Breast epithelium (tissue), 4 donors: Measurements from ENCODE around the gene LHFPL3. TPM values are rescaled to one million over a fixed set of nuclear protein-coding genes. Genes with fewer than 3 reads are reported as not detected.
"Not testable (repeated sequence)": the region's sequence is repeated elsewhere in the genome, so short reads cannot be mapped to it uniquely, and the experiment has no call there.

ENCODE experiments used
- DNase-seq, 2 donors: peaks; one replicate each; pipeline ENCODE4 v3.0.0-alpha.2; 2019; ENCODE audit warnings: low spot score in 2 of 2
- H3K27ac ChIP-seq, 2 donors: fragments of 200-600 bp; sonication (generic) in 1 of 2; one replicate each; pipeline ENCODE4 v1.5.1; 2016 to 2019; ENCODE audit warnings: mild to moderate bottlenecking in 1 of 2
- H3K27me3 ChIP-seq, 2 donors: fragments of 200-600 bp; sonication (generic) in 1 of 2; one replicate each; pipeline versions ENCODE4 v1.5.1 to v1.6.0; 2017 to 2019; ENCODE audit warnings: control low read depth in 1 of 2, mild to moderate bottlenecking in 1 of 2
- H3K36me3 ChIP-seq: fragments of 200-600 bp; one replicate; pipeline ENCODE4 v1.5.1; 2019
- H3K4me1 ChIP-seq, 2 donors: fragments of 200-600 bp; sonication (generic); one replicate each; pipeline ENCODE4 v1.5.1; 2016 to 2019; ENCODE audit warnings: control low read depth in 1 of 2
- H3K4me3 ChIP-seq, 3 donors: fragments of 200-600 bp; sonication (generic); 1 replicate in 2 of 3; 2 replicates in 1 of 3; pipeline ENCODE4 v1.5.1; 2016 to 2019; ENCODE audit warnings: mild to moderate bottlenecking in 3 of 3, moderate library complexity in 2 of 3
- H3K9me3 ChIP-seq, 2 donors: fragments of 200-600 bp; sonication (generic) in 1 of 2; one replicate each; pipeline ENCODE4 v1.5.1; 2016 to 2019; ENCODE audit warnings: control low read depth in 1 of 2
- POLR2A ChIP-seq: fragments of 450-650 bp; IDR thresholded peaks from one replicate; pipeline ENCODE4 v1.6.1; 2016; ENCODE audit warnings: antibody characterized with exemption, mild to moderate bottlenecking, moderate library complexity
- POLR2AphosphoS5 ChIP-seq, 3 donors: sonication (generic); formaldehyde crosslinking; IDR thresholded peaks; one replicate each; pipeline ENCODE4 v1.6.1; 2017; ENCODE audit warnings: antibody characterized with exemption in 3 of 3
- intact Hi-C: fragments of 100-400 bp; cut with DNase I; formaldehyde crosslinking; loops from one replicate; pipeline ENCODE4 v1.15.1; 2023; ENCODE audit warnings: low total_unique reads
- total RNA-seq, 3 donors: library from RNA; depleted of rRNA; stranded (reverse); fragments of >200 nt; gene quantifications; one replicate each; pipeline ENCODE4 v1.1.0, GENCODE V29; 2016
- TF ChIP-seq, protein P1 (sequence below), 3 donors: fragments of 450-650 bp; IDR thresholded peaks; one replicate each; pipeline ENCODE4 v1.5.1; 2016 to 2017; ENCODE audit warnings: antibody characterized with exemption in 3 of 3, mild to moderate bottlenecking in 3 of 3, moderate library complexity in 3 of 3

The LHFPL3 gene
- total RNA-seq, 3 donors from 2014 or later: not detected

DNA sequence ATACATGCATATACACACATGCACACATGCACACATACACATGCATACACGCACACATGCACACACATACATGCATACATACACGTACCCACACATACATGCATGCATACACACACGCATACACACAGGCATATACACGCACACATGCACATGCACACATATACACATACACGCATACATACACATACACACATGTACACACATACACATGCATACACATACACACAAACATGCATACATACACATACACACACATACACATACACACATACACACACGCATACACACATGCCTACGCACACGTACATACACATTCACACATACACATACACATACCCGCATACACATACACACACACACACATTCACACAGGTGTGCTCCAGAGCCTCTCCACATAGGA, 604.6 kb downstream of the LHFPL3 start:
- Histone ChIP-seq H3K27me3 (no peaks in the 10 kb centered on the region), H3K27ac (no peak overlapping the region), H3K36me3 (no peaks in the 10 kb centered on the region), H3K9me3 (no peaks in the 10 kb centered on the region), H3K4me1 (no peaks in the 10 kb centered on the region), H3K4me3 (no peak overlapping the region)
- TF ChIP-seq POLR2A (no peak), POLR2AphosphoS5 (IDR thresholded peaks at IDR 0.05) (no peak)
- TF ChIP-seq, protein P1, sequence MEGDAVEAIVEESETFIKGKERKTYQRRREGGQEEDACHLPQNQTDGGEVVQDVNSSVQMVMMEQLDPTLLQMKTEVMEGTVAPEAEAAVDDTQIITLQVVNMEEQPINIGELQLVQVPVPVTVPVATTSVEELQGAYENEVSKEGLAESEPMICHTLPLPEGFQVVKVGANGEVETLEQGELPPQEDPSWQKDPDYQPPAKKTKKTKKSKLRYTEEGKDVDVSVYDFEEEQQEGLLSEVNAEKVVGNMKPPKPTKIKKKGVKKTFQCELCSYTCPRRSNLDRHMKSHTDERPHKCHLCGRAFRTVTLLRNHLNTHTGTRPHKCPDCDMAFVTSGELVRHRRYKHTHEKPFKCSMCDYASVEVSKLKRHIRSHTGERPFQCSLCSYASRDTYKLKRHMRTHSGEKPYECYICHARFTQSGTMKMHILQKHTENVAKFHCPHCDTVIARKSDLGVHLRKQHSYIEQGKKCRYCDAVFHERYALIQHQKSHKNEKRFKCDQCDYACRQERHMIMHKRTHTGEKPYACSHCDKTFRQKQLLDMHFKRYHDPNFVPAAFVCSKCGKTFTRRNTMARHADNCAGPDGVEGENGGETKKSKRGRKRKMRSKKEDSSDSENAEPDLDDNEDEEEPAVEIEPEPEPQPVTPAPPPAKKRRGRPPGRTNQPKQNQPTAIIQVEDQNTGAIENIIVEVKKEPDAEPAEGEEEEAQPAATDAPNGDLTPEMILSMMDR (IDR thresholded peaks at IDR 0.05): no peak
- DNase-seq: no peak
- intact Hi-C loops: loop anchor here (10.0 kb wide), 1 partner anchor 92 kb away; no protein-coding TSS in a partner anchor

DNA sequence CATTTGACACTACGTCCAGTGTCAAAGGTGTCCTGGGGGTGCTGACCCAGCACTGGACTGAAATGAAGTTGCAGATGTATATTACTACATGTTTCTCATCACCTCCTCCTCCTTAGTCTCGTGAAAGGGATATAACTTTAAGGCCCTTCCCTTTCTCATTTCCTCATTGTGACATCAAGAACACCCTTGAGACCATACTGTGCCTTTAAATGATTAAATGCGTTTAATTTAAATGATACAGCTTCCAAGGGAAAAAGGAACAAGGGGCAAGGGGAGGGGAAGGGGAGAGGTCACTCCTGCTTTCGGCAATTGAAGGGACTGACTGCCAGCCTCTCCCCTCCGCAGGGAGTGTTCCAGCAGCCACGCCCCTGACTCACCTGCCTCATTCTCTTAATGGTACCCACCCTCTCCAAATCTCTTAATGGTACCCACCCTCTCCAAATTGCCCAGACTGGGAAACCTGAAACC, 605.2 kb downstream of the LHFPL3 start:
- H3K9me3 ChIP-seq: no peaks in the 10 kb centered on the region
- H3K36me3 ChIP-seq: no peaks in the 10 kb centered on the region
- H3K4me1 ChIP-seq: no peaks in the 10 kb centered on the region
- no peak overlapping the region for H3K27ac ChIP-seq
- no peak overlapping the region for H3K4me3 ChIP-seq
- DNase-seq: no peak
- intact Hi-C loops: loop anchor here (10.0 kb wide), 1 partner anchor 91 kb away; no protein-coding TSS in a partner anchor
- TF ChIP-seq POLR2A: no peak
- TF ChIP-seq, protein P1 (IDR thresholded peaks at IDR 0.05): no peak
- TF ChIP-seq POLR2AphosphoS5 (IDR thresholded peaks at IDR 0.05): no peak
- no peaks in the 10 kb centered on the region for H3K27me3 ChIP-seq

DNA sequence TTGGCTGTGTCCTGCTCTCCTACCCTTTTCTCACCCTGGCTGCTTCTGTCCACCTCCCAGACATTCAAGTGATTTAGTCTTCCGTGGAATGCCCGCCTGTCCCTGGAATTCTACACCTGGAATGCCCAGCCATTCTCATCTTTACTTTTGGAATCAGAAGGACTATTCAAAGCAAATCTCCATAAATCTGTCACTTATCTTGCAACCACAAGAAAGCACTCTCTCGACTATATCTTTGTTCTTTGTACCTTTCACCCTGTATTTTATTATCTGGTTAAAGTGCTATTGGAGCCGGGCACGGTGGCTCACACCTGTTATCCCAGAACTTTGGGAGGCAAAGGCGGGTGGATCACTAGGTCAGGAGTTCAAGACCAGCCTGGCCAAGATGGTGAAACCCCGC, 606.3 kb downstream of the LHFPL3 start:
- DNase-seq: no peak
- Histone ChIP-seq H3K27me3 (no peaks in the 10 kb centered on the region), H3K36me3 (no peaks in the 10 kb centered on the region), H3K27ac (no peak overlapping the region), H3K9me3 (no peaks in the 10 kb centered on the region), H3K4me3 (no peak overlapping the region), H3K4me1 (no peaks in the 10 kb centered on the region)
- intact Hi-C loops: loop anchor here (10.0 kb wide), 1 partner anchor 90 kb away; no protein-coding TSS in a partner anchor
- TF ChIP-seq POLR2A: no peak
- no peak for TF ChIP-seq POLR2AphosphoS5 (IDR thresholded peaks at IDR 0.05)
- TF ChIP-seq, protein P1 (IDR thresholded peaks at IDR 0.05): no peak

DNA sequence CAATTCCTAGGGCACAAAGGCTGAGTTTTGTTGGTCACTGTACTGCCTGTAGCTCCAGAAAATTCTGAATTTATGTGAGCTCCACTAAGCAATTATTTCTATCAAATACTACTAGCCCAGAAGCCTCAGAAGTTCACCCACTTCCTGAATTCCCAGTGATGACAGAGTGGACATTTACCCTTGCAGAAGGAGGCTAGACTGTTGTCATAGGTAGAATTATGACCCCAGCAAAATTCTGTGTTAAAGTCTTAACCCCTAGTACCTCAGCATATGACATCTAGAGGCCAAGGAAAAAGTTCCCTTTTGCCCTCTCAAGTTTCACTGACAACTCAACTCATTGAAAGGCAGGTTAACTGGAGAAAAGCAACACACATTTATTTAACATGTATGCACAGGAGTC, 606.9 kb downstream of the LHFPL3 start:
- intact Hi-C loops: loop anchor here (10.0 kb wide), 1 partner anchor 90 kb away; no protein-coding TSS in a partner anchor
- DNase-seq: no peak
- Histone ChIP-seq H3K4me3 (no peak overlapping the region), H3K27ac (no peak overlapping the region), H3K27me3 (no peaks in the 10 kb centered on the region), H3K9me3 (no peaks in the 10 kb centered on the region), H3K4me1 (no peaks in the 10 kb centered on the region), H3K36me3 (no peaks in the 10 kb centered on the region)
- TF ChIP-seq, protein P1 (IDR thresholded peaks at IDR 0.05): no peak
- no peak for TF ChIP-seq POLR2AphosphoS5 (IDR thresholded peaks at IDR 0.05)
- no peak for TF ChIP-seq POLR2A

DNA sequence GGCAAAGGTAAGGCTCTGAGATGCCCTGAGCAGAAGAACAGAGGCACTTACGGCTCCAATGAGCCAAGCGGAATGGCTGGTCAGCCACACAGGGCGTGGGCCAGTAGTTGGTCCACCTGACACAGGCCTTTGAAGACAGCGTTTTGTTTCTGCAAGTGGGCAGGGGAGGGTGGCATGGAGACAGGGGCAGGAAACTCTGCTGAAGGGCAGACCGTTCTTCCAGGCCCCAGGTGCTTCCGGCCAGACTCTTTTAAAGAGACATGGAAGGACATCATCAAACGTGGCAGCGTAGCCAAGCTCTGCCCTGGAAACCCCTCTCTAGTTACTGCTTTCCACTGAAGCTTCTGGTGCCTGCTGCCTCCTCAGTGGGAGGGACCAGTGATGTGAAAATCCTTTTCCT, 608.1 kb downstream of the LHFPL3 start:
- H3K27ac ChIP-seq: peak overlapping the region in 1 of 2 donors; percentile 66
- H3K36me3 ChIP-seq: no peaks in the 10 kb centered on the region
- intact Hi-C loops: loop anchor here (10.0 kb wide), 1 partner anchor 88 kb away; no protein-coding TSS in a partner anchor
- TF ChIP-seq, protein P1 (IDR thresholded peaks at IDR 0.05): no peak
- no peak for TF ChIP-seq POLR2AphosphoS5 (IDR thresholded peaks at IDR 0.05)
- no peak for TF ChIP-seq POLR2A
- no peak for DNase-seq
- no peaks in the 10 kb centered on the region for H3K4me1 ChIP-seq
- H3K9me3 ChIP-seq: no peaks in the 10 kb centered on the region
- H3K27me3 ChIP-seq: no peaks in the 10 kb centered on the region
- H3K4me3 ChIP-seq: no peak overlapping the region

DNA sequence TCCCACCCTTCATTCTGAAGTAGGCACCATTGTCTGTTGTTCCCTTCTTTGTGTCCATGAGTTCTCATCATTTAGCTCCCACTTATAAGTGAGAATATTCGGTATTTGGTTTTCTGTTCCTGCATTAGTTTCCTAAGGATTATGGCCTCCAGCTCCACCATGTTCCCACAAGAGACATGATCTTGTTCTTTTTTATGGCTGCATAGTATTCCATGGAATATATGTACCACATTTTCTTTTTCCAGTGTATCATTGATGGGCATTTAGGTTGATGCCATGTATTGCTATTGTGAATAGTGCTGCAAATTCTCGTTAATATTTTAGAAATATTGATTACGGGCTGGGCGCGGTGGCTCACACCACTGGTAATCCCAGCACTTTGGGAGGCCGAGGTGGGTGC, 609.1 kb downstream of the LHFPL3 start:
- H3K36me3 ChIP-seq: not testable (repeated sequence)

More for the DNA sequence above, 609.1 kb downstream of the LHFPL3 start:
- not testable (repeated sequence) for H3K4me1 ChIP-seq, H3K9me3 ChIP-seq, H3K27ac ChIP-seq, DNase-seq, H3K27me3 ChIP-seq, H3K4me3 ChIP-seq
- intact Hi-C loops: loop anchor here (10.0 kb wide), 1 partner anchor 87 kb away; no protein-coding TSS in a partner anchor
